H1 (cell line): ENCODE data around the gene SLC35E3.

Experiments used
- CTBP2 ChIP-seq: IDR thresholded peaks from 2 replicates; pipeline ENCODE4 v1.7.0; 2011; ENCODE audit warnings: borderline replicate concordance, mild to moderate bottlenecking, moderate library complexity, mixed read lengths, low read length; ENCODE audit not compliant: insufficient read depth, insufficient read length
- CTCF ChIP-seq, 3 experiments: IDR thresholded peaks; 1 replicate in 2 of 3; 2 replicates in 1 of 3; pipeline versions ENCODE4 v1.5.1 to v1.6.1; 2011; ENCODE audit warnings: low read length in 3 of 3, mild to moderate bottlenecking in 3 of 3, inconsistent platforms in 2 of 3, low read depth in 1 of 3, moderate library complexity in 1 of 3; ENCODE audit not compliant: insufficient read depth in 1 of 3; ENCODE audit errors: control extremely low read depth in 1 of 3
- POLR2A ChIP-seq, 2 experiments: IDR thresholded peaks; 1 replicate in 1 of 2; 2 replicates in 1 of 2; pipeline ENCODE4 v1.6.1; 2011; ENCODE audit warnings: low read depth in 2 of 2, low read length in 2 of 2, mild to moderate bottlenecking in 2 of 2; ENCODE audit errors: control extremely low read depth in 1 of 2

GRCh38 chr12:68804657-68805591, 58.9 kb downstream of the SLC35E3 start:
- TF ChIP-seq CTCF (IDR thresholded peaks at IDR 0.05; ENCODE audit: control extremely low read depth in 1 of 3, insufficient read depth in 1 of 3, low read depth in 1 of 3, low read length in 3 of 3) (no peak), POLR2A (IDR thresholded peaks at IDR 0.05; ENCODE audit: control extremely low read depth in 1 of 2, low read depth in 2 of 2, low read length in 2 of 2) (no peak), CTBP2 (no peak)
